ENCODE data around the gene PSENEN.

GRCh38 chr19:35702223-35703012 is 43.0 kb upstream of the PSENEN start:
- TF ChIP-seq, protein P1, sequence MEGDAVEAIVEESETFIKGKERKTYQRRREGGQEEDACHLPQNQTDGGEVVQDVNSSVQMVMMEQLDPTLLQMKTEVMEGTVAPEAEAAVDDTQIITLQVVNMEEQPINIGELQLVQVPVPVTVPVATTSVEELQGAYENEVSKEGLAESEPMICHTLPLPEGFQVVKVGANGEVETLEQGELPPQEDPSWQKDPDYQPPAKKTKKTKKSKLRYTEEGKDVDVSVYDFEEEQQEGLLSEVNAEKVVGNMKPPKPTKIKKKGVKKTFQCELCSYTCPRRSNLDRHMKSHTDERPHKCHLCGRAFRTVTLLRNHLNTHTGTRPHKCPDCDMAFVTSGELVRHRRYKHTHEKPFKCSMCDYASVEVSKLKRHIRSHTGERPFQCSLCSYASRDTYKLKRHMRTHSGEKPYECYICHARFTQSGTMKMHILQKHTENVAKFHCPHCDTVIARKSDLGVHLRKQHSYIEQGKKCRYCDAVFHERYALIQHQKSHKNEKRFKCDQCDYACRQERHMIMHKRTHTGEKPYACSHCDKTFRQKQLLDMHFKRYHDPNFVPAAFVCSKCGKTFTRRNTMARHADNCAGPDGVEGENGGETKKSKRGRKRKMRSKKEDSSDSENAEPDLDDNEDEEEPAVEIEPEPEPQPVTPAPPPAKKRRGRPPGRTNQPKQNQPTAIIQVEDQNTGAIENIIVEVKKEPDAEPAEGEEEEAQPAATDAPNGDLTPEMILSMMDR (IDR thresholded peaks at IDR 0.05; ENCODE audit: control extremely low read depth in 1 of 3, insufficient read depth in 1 of 3, low read depth in 1 of 3, low read length in 3 of 3): no peak
- no peak for TF ChIP-seq NRF1 (IDR thresholded peaks at IDR 0.05; ENCODE audit: low read depth, low read length)
- TF ChIP-seq SUZ12 (IDR thresholded peaks at IDR 0.05; ENCODE audit: low read length): no peak
- TF ChIP-seq TAF1 (IDR thresholded peaks at IDR 0.05; ENCODE audit: low read depth, low read length): peak; percentile 69; the same call in 1 of the 2 replicates

All from H1 (cell line).